ENCODE results near the gene TULP4. TPM values are rescaled to one million over a fixed set of nuclear protein-coding genes. Genes with fewer than 3 reads are reported as not detected.
A peak's percentile ranks its signal among the peaks of the same experiment; 100 is the strongest.

The TULP4 gene
- total RNA-seq, 4 donors from 2014 or later = 59.8 to 99.2 (median 88.6) TPM

- intact Hi-C loops (cut with DNase I; ENCODE audit: low total_unique reads) = no loop called here
- Histone ChIP-seq H3K27me3 (no peaks in the 10 kb centered on the region), H3K36me3 (no peaks in the 10 kb centered on the region), H3K9me3 (no peaks in the 10 kb centered on the region), H3K27ac (no peak overlapping the region), H3K4me3 (no peak overlapping the region), H3K4me1 (peaks cover 23 to 45% of the 10 kb centered on the region in 2 donors)
- DNase-seq (no peak), ATAC-seq (no peak)
- TF ChIP-seq POLR2A (IDR thresholded peaks at IDR 0.05) = no peak
- no peak for TF ChIP-seq CTCF (IDR thresholded peaks at IDR 0.05 in 4 of 5, conservative IDR thresholded peaks at IDR 0.05 in 1 of 5)
- in situ Hi-C loops (cut with MboI; ENCODE audit: low sequenced_read_pairs in 4 of 4) = no loop called here
Measured at GRCh38 chr6:158381214-158381613, 68.9 kb downstream of the TULP4 start.

GRCh38 chr6:158382491-158382890 lies 70.2 kb downstream of the TULP4 start:
- H3K9me3 ChIP-seq = no peaks in the 10 kb centered on the region
- ATAC-seq (no peak), DNase-seq (no peak)
- H3K4me3 ChIP-seq = no peak overlapping the region
- no peak for TF ChIP-seq CTCF (IDR thresholded peaks at IDR 0.05 in 4 of 5, conservative IDR thresholded peaks at IDR 0.05 in 1 of 5)
- no peak for TF ChIP-seq POLR2A (IDR thresholded peaks at IDR 0.05)
- peaks cover 11 to 37% of the 10 kb centered on the region in 2 donors for H3K4me1 ChIP-seq
- H3K36me3 ChIP-seq = no peaks in the 10 kb centered on the region
- no peaks in the 10 kb centered on the region for H3K27me3 ChIP-seq
- no peak overlapping the region for H3K27ac ChIP-seq
- in situ Hi-C loops (cut with MboI; ENCODE audit: low sequenced_read_pairs in 4 of 4) = no loop called here
- intact Hi-C loops (cut with DNase I; ENCODE audit: low total_unique reads) = no loop called here

- intact Hi-C loops (cut with DNase I; ENCODE audit: low total_unique reads) (no loop called here), in situ Hi-C loops (cut with MboI; ENCODE audit: low sequenced_read_pairs in 4 of 4) (no loop called here)
- Histone ChIP-seq H3K27ac (no peak overlapping the region), H3K9me3 (no peaks in the 10 kb centered on the region), H3K36me3 (no peaks in the 10 kb centered on the region), H3K4me1 (peaks cover 6 to 32% of the 10 kb centered on the region in 2 donors), H3K4me3 (no peak overlapping the region), H3K27me3 (no peaks in the 10 kb centered on the region)
- ATAC-seq = no peak
- no peak for TF ChIP-seq POLR2A (IDR thresholded peaks at IDR 0.05)
- TF ChIP-seq CTCF (IDR thresholded peaks at IDR 0.05 in 4 of 5, conservative IDR thresholded peaks at IDR 0.05 in 1 of 5) = no peak
- DNase-seq = no peak
Measured at GRCh38 chr6:158383057-158383456, 70.8 kb downstream of the TULP4 start.

GRCh38 chr6:158383542-158383941 lies 71.3 kb downstream of the TULP4 start:
- DNase-seq = no peak
- no peaks in the 10 kb centered on the region for H3K9me3 ChIP-seq

More at GRCh38 chr6:158383542-158383941, 71.3 kb downstream of the TULP4 start:
- peaks cover 2 to 28% of the 10 kb centered on the region in 2 donors for H3K4me1 ChIP-seq
- H3K27me3 ChIP-seq = no peaks in the 10 kb centered on the region
- peak overlapping the region in 1 of 4 donors; percentile 64 for H3K27ac ChIP-seq
- no peak for TF ChIP-seq POLR2A (IDR thresholded peaks at IDR 0.05)
- no peak for TF ChIP-seq CTCF (IDR thresholded peaks at IDR 0.05 in 4 of 5, conservative IDR thresholded peaks at IDR 0.05 in 1 of 5)
- H3K36me3 ChIP-seq = no peaks in the 10 kb centered on the region
- intact Hi-C loops (cut with DNase I; ENCODE audit: low total_unique reads) (no loop called here), in situ Hi-C loops (cut with MboI; ENCODE audit: low sequenced_read_pairs in 4 of 4) (no loop called here)
- no peak overlapping the region for H3K4me3 ChIP-seq
- no peak for ATAC-seq

All from gastrocnemius medialis (tissue), 4 donors.